ENCODE results near the gene CFAP210.

Gene CFAP210, protein sequence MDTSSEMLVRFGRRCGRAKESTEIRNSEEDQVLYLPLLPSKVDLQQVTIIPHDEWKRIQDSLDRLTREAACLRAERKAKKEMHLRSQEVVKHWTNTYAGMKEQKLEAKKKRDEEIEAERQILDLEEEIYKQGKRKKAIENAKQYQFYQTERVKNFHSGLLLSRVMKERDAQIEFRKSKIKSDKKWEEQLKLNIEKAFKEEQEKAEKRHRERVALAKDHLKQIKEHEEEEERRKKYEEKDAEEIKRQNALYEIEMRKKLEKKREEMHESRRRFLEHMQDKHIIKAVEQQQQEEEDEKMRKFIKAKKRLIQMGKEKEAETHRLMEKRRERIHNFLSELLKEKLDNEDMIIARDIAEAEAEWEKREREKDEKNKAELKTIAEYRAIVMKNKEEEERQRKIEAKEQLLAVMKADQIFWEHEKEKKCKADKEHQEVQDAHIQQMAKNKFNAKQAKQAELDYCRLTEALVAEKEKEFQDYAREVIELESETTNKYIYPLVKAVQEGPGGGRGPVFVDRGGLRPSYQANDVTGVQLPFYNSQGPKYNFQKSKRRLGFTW

DNA sequence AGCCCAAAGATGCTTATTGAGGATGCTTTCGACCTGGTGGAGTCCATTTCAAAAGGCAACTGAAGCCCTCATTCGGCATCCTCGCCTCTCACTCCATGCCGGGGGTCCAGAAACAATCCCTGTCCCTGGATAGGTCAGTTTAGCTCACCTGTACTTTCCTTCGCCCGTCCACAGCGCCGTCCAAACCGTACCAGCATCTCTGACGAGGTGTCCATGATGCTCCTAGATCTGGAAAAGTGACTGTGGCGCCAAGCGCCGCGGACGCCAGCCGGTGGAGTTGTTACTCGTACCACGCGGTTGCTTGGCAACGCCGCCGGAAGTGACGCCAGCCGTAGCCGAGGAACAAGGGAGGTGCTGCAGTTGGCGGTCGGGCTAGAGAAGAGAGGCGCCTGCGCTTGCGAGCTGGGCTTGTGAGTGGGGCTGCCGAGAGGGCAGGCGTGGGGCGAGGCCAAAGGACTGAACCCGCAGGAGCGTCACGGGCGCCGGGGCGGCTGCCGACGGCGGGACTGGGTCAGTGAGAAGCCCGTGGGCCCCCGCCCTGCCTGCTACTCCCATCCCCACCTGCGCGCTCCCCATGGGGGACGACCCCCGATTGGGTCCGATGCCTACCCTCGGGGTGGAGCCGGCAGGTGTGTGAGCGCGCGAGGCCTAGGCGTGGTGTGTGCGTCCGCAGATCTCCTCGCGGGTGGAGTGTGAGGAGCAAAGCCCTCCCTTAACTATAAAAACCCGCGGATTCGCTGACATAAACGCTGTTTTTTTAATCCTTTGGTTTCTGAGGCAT lies at the start of gene CFAP210, which contains the start of gene PHOSPHO2:
Gene CFAP210, minus strand, starts transcription at position 293 of the 781 bp plus-strand sequence. Its CDS starts 78 bp downstream, at position 215.
Gene PHOSPHO2, plus strand, starts transcription at position 357 of the 781 bp plus-strand sequence. CDS start 6,503 bp downstream, outside the sequence.
- peak; percentile 96 for DNase-seq

DNA sequence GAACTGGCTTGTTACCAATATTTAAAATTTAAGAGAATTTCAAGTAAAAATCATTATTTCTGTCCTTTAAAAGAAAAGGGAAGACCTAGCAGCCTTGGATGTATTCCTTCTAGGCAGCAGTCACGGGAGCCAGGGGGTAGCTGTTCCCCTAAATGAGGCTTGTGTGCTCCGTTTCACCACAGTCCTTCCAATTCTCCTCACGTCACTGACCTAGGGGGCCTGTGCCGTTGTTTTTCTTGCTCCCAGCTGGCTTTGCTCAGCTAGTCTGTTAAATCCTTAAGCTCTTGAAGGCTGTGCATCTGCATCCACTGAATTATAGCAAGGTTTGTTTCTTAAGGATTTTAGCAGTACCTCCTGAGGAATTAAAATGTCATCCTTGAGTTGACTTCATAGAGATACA lies 49.3 kb upstream of the CFAP210 start:
- DNase-seq: no peak

DNA sequence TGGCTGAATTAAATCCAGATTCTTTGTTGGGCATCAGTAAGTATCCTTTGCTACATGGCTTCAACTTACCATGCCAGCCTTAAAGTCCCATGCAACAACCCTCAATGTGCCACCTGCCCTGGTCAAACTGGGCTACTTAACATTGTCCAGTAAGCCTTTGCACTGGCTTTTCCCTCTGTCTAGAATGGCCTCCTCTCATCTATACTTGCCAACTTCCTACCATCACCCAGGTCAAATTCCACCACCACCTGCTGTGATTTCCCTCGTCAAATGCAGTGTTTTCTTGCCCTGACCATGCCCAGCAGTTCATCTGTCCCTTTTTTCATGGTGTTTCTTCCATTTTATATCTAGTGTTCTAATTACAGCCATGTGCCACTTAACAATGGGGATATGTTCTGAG lies 45.1 kb upstream of the CFAP210 start:
- DNase-seq: no peak

DNA sequence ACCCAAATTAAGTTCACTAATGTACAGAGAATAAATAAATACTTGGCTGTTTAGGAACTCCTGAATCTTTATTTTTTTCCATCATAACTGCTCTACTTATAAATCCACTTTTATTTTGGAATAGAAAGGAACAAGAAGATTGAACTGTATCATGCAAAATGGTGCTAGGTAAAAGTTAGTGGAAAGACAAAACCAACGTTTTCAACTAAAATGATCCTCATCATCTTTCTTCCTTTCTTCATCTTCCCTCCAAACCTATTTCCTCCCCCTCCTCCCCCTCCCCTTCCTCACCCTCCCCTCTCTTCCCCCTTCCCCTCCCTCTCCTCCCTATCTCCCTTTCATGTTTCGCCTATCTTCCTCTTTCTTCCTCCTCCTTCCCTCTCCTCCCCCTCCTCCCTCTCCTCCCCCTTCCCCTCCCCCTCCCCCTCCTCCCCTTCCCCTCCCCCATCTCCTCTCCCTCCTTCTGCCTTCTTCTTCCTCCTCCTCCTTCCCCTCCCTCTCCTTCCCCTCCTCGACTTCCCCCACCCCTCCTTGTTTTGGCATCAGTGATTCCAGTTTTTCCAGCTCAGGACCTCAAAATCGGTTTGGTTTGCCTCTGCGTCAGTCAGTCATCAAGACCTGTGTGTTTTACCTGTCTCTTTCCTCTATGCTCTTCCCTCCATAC lies 44.5 kb upstream of the CFAP210 start:
- DNase-seq: no peak

DNA sequence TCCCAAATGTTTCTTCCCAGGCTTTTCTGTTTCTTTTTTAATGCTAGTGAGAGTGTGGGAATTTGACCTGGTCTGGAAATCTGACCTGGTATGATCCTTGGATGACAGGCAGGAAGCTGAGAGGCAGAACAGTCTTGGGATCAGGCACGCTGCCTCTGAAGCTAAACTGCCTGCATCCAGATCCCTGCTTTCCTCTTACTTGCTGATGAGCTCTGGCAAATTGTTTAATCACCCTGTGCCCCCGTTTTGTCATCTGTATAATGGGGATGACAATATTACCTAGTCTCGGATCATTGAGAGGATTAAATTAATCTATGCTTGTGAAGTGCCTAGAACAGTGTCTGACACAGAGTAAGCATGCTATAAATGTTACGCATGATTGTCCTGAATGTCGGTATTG lies 42.7 kb upstream of the CFAP210 start:
- DNase-seq: no peak

DNA sequence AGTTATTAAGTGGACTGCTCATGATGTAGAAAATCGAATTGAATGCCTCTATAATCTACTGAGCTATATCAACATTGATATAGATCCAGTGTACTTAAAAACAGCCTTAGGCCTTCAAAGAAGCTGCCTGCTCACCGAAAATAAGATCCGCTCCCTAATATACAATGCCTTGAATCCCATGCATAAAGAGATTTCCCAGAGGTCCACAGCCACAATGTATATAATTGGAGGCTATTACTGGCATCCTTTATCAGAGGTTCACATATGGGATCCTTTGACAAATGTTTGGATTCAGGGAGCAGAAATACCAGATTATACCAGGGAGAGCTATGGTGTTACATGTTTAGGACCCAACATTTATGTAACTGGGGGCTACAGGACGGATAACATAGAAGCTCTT lies 41.4 kb upstream of the CFAP210 start:
- no peak for DNase-seq

DNA sequence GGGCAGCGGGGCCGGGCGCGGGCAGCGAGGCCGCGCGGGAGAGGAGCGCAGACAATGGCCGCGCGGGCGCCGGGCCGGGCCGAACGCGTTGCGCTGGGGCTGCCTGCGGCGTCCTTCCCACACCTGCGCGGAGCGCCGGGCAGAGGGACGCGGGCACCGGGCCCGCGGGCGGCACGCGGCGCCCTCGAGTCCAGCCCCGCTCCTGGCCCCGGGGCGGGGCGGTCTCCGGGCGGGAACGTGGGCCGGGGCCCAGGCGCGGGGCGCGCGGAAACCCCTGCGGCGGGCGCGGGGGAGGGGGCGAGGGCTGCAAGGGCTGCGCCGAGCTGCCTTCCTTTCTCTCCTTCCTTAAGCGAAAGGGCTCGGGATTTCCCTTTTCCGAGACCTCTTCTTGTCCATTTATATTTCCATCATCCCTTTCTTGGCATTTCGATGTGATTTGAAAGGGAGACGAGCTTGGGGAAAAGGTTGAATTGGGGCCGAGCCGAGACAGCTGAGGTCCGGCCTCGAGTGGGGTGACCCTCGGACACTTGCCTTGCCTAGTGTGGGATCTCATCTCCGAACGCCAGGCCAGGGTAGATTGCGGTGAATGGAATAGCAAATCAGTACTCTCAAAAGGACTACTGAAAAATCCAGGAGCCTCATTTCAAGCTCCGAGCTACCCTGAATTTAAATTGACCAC lies 40.1 kb upstream of the CFAP210 start:
- no peak for DNase-seq

DNA sequence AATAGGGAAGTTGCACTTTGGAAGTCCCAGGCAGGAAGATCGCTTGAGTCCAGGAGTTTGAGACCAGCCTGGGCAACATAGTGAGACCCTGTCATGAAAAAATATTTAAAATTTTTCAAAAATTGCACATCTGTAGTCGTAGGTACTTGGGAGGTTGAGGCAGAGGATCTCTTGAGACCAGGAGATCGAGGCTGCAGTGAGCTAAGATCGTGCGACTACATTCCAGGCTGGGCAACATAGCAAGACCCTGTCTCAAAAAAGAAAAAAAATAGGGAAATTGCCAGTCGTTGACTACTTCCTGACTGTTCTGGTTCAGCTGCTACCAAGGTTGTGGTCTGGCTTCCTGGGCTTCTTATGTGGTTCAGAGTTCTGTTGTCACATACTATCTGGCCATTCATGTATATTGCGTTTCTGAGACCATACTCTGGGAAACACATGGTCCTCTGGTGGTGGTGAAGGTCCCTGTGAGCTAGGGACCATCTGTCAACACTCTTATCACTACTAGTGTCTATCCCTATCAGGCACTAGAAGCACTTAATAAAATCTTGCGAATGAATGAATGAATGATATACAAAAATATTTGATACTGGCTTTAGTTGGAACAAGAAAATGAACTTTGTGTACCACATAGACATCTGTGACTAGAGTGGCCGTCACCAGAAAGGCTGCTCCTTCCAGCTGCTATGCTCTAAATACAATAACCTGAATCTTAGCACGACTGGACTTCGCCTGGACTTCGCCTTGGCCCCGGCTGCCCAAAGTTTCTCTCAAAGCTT lies 38.6 kb upstream of the CFAP210 start:
- DNase-seq: no peak

DNA sequence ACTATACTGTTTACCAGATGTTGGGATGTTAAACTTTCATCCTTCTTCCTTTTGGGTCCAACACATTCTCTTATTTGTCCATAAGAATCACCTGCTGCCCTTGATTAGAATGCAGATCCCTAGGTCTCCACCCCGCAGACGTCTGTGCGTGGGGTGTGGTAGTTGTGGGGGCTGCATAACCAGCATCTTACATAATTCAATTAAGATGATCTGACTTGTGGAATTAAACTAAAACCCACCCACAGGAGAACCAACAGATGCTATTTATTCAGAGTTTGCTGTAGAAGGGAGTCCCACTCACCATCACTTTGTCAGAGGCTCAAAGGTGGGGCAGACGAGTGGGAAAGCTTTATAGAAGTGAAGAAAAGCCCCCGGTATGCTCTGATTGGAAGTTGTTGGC lies 37.9 kb upstream of the CFAP210 start:
- DNase-seq: no peak

DNA sequence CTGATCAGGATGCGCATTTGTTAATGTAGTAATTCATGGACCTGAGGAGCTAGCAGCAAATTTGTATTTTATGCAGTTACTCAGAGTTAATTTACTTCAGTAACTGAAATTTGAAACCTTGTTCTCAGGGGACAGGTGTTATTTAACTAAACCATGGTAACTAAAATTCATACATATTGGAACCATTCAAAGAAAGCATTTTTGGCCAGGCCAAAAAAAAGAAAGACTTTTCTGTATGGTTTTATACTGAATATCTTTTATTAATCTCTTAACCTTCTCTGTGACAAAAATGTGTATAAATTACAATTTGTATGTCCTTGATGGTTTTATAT lies 35.0 kb upstream of the CFAP210 start:
- no peak for DNase-seq

DNA sequence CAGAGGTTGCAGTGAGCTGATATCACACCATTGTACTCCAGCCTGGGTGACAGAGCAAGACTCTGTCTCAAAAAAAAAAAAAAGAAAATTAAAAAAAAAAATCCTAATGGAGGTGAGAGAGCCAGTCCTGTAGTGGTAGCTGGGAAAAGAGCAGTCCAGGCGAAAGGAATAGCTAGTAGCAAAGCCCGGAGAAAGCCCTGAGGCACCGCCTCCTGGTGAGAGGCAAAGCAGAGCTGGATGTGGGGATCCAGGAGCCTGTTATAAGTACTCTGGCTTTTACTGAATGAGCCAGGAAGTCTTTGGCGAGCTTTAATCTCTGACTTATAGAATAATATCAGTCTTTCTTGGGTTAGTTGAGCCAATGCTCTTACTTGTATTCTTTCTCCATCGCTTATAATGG lies 32.9 kb upstream of the CFAP210 start:
- DNase-seq: no peak

DNA sequence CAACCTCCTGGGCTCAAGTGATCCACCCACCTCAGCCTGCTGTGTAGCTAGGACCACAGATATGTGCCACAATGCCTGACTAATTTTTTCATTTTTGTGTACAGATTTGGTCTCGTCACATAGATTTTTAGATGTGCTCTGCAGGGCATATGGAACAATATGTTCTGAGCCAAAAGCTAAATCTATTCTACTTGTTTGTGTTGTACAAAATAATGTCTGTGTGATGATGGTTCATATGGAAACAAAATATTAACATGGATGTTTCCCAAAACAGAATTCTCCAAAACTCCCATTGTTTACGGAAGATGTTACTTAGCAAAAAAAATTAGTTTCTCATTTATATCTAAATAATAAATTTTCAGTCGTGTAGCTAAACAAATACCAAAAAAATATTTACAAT lies 26.8 kb upstream of the CFAP210 start:
- DNase-seq: no peak

DNA sequence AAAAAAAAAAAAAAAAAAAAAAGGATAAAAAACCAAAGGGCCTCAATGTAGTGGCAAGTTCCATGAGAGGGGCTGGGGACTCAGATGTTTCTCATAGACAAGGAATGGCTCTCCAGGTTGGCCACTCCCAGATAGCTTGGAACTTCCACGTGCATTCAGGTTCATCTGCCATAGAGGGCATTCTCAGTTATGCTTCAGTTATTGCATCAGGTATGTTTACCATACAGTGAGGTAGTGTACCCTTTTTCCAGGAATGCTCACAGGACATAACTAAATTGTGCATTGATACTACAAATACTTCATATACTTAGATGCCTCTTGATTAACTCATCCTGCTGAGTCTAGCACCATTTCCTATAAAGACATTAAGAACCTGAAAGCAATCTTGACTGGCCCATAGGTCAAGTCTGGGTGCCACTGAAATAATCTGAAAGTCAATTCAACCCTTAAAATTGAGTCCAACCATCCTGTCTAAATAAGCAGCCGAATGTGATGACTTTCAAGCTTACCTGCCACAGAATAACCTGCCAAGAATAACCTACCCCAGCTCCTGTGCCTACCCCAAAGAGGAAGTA lies 24.8 kb upstream of the CFAP210 start:
- no peak for DNase-seq

DNA sequence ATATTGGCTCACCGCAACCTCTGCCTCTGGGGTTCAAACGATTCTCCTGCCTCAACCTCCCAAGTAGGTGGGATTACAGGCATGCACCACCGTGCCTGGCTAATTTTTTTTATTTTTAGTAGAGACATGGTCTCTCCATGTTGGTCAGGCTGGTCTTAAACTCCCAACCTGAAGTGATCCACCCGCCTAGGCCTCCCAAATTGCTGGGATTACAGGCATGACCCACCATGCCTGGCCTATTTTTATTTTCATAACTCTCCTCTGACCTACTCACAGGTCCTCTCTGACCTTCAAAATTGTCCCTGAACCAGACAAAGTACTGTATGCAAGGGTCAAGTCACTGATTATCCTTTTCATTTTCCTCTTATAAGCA lies 23.5 kb upstream of the CFAP210 start:
- DNase-seq: no peak

DNA sequence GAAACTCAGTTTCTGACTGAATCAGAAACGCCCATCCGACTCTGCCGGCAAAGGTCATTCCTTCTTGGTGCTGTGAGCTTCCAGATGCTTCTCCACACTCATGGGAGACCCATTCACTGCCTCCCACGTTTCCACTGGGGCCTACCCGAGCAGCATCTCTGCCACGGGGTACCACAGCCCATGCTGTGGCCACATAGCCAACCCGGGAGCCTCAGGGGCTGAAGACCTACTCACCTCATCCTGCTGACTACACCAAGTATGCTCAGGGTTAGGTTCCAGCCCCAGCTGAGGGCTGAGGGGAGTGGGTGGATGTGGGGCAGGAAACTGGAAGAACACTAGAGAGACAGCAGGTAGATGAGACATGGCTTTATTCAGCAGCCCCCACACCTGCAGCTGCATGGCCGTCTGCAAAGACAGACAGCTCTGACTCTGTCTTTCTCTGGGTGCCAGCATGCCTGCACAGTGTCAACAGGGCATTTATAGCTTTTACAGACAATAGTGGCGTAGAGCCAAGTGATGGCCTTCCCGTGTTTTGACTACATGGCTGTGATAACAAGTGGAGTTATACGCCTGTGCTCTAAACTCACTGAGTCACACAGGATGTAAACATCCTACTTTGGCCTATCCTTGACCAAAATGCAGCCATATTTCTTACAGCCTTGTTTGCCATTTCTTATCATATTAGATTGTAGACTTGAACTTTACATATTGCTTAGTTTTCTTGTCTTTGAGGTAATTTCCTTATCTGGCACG lies 22.9 kb upstream of the CFAP210 start:
- DNase-seq: no peak

DNA sequence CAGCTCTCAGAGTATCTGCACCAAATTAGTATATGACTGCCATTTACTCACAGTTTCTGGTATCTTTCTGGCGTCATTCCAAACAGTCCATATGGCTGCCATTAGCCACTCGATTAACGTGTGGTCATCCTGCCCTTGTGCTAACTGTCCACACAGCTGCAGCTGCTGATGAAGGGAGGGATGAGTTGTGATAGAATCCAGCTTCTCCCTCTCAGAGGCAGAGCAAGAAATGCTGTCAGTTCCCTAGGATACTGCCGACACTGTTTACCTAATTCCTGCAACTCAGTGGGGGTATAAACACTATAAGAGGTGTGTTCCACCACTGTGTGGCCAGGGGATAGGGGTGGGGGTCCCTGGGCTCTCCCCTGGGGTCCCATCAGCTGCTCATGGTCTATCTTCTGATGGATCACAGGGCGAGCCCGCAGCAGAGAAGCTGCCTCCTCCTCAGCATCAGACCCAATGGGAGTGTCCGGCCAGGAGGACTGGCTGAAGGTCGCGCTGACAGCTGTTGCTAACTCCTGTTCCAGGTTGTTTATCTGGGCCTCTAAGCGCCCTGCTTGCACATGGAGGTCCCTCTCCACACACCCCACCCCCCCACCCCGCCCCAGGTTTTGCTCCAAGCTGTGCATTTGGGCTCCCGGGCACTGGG lies 22.2 kb upstream of the CFAP210 start:
- no peak for DNase-seq

DNA sequence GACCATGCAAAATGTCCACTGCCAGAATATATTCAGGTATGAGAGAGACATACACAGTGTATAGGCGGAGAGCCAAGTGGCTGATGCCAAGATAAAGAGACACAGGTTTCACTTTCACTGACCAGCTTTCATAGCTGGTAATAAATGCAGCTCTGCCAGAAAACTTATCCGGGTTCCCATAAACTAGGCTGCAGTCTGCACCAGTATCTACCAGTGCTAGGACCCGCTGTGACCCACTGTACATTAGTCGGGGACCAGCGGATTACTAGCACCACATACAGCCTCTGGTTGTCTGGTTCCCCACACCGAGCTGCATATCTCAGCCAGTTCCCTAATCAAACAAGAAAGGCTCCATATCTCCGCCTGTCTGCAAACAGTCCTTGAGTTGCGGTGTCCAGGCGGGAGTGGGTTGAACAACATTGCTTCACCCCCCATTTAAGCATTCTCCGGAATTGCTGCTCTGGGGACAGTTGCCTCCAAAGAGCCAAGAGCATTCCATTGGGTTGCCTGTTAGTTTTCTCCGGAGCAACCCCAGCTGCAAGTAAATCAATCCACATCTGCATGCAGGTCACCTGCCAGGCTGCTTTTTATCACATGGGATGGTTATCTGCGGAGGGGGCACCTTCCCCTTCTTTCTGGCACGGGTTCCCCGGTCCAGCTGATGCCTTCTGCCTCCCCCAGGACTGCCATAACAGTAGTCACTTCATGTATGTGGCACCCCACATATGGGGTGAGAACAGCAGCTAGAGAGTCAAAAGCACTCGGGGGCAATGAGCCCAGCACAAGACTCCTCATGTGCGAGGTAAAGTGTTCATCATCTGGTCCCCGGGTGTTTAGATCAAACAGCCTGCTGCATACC lies 21.4 kb upstream of the CFAP210 start:
- DNase-seq: no peak

DNA sequence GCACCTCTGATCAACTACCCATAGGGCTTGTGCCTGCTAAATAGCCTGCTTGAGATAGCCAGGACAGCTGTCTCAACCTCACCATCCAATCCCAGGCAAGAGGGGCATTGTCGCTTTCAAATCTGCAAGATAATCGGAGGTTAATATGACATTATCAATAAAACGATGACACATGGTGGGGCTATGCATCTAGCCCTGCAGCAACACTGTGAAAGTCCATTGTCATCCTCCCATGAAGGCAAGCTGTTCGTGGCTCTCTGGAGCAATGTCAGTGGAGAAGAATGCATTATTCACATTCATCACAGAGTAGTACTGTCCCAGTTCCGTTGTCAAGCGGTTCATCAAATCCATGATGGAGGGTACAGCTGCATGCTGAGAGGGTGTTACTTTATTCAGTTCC lies 20.5 kb upstream of the CFAP210 start:
- DNase-seq: no peak

DNA sequence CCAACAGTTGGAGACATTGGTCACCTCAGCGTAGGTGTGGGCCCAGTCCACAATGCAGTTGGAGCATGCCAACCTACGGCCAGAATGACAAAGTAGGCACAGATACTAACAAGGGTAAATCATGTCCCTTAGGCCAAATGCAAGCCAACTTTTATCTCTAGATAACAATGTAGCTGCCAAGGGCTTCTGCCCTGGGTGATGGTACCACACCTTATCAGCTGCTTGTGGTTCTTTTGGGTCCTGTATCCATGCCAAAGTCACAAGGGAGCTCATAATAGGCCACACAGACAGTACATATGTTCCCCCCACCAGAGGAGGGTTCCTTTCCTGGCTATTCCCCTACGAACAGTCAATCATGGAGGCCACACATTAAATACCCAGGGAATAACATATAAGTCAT lies 19.1 kb upstream of the CFAP210 start:
- DNase-seq: no peak

Measured in NK-92 treated with Interleukin-12 subunit alpha and Interleukin-12 subunit beta, amount 100 ng/mL, for 24 hours (cell line).